ENCODE measurements around the gene NAA38. TPM values are rescaled to one million over a fixed set of nuclear protein-coding genes. Genes with fewer than 3 reads are reported as not detected.
"Not testable (repeated sequence)": the region's sequence is repeated elsewhere in the genome, so short reads cannot be mapped to it uniquely, and the experiment has no call there.

The NAA38 gene
- polyA plus RNA-seq, 5 donors, result 58.2 to 121 (median 71.0) TPM

DNA sequence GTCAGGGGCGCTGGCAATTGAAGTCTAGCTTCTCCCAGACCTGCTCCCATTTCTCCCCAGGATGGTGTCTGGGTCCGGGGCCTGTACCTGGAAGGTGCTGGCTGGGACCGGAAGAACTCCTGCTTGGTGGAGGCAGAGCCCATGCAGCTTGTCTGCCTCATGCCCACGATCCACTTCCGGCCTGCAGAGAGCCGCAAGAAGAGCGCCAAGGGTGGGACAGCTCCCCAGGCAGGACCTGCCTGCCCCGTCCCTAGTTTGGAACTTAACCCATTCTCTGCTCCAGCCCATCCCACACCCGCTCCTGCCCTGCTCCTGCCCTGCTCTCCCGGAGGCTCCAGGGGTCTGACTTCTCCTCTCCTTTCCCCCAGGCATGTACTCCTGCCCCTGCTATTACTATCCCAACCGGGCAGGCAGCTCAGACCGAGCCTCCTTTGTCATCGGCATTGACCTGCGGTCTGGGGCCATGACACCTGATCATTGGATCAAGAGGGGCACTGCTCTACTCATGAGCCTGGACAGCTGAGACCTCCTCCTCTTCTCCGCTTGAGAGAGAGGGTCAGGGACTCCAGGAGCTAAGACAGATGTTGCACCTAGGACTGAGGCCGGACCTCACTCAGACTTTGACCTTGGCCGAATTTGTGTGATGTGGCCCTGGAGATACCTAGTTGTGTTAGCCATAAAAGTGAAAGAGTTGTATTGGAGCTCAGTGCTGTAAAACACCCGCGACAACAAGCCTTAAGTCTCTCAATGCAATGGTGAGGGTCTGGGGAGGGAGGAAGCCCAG is 24.2 kb downstream of the NAA38 start:
- DNase-seq, result no peak

- no peak for DNase-seq
Measured at GRCh38 chr17:7832431-7832830, 24.9 kb downstream of the NAA38 start.

DNA sequence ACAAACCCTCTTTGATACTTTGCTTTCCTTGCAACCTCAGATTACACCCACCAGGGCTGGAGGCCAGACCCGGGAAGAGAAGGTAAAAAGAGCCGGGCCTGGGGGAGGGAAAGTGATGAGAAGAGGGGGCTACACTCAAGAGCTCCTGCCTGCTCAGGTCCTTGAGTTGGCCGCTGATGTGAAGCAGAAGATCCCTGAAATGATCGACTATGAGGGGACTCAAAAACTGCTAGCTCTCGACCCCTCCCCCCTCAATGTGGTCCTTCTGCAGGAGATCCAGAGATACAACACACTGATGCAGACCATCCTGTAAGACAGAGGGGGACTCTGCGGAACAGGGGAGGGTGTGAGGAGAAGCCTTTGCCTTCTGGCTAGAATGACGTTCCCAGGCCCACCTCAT is 26.1 kb downstream of the NAA38 start:
- no peak for DNase-seq

DNA sequence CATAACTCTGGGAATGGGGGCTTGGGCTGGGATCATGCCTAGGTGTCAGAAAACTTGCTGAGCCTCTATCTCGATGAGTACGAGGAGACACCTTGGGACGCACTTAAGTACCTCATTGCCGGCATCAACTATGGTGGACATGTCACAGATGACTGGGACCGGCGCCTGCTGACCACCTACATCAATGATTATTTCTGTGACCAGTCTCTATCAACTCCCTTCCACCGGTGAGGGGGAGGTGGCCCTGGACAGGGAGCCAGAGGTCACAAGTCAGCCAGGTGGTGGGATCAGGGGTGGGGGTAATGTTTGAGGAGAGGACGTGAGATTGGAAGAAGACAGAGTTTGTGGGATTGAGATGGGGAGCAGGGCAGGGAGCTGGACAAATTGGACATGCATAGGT is 26.7 kb downstream of the NAA38 start:
- no peak for DNase-seq

DNA sequence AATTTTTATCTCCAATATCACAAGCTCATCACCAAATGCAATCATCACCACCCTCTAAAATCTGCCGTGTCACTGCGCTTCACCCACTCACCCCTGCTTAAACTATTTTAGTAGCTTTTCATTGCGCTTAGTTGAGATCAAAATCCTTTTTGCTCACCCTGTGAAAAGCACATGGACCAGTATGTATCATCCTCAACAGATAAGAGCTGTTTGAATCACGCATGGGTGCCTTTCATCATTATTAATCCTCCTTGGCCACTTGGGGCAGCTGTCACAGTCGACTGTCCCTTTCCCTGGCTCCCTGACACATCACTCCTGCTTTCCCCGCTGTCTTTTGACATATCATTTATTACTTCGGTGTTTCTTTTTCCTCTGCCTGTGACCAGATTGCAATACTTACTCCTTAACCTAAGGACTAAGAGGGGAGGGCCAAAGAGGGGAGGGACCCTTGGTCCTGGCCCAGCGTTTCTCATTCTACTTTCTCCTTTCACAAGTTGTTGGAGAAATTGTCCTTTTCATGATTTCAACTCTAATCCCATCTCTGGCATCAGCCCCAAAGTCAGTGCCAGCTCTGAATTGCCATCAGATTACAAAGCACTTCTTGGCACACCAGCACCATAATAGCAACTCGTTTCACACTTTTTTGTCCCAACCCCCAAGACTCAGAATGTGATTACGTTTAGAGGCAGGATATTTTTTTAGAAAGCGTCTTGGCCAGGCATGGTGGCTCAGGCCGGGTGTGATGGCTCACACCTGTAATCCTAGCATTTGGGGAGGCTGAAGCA is 32.0 kb downstream of the NAA38 start:
- no peak for DNase-seq

DNA sequence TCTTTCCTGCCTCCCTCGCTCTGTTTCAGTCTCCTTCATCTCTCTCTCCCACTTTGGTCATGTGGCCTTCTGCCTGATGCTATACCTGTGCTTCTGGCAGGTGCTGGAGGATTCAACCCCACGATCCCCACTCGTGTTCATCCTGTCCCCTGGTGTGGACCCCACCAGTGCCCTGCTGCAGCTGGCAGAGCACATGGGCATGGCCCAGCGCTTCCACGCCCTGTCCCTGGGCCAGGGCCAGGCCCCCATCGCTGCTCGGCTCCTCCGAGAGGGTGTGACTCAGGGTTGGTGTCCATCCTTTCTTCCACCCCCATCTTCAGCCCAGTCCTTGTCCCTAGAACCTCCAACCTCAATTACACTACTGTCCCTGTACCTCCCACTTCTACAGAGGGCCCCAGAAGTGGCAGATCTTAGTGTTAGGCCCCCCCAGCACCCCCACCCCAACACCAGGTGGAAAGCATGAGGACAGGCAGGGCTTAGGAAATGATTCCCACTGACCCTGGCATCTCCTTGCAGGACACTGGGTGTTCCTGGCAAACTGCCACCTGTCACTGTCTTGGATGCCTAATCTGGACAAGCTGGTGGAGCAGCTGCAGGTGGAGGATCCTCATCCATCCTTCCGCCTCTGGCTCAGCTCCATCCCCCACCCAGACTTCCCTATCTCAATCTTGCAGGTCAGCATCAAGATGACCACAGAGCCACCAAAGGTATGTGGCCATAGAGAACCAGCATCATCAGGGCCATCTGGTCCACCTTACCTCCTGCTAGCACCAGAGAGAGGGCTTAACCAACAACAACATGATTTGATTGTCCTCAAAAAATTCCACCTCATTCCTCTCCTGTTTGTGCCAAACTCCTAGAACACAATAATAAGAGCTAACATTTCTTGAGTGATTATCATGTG is 33.1 kb downstream of the NAA38 start:
- DNase-seq, result no peak

GRCh38 chr17:7823581-7824001 is 33.8 kb downstream of the NAA38 start:
- no peak for DNase-seq

DNA sequence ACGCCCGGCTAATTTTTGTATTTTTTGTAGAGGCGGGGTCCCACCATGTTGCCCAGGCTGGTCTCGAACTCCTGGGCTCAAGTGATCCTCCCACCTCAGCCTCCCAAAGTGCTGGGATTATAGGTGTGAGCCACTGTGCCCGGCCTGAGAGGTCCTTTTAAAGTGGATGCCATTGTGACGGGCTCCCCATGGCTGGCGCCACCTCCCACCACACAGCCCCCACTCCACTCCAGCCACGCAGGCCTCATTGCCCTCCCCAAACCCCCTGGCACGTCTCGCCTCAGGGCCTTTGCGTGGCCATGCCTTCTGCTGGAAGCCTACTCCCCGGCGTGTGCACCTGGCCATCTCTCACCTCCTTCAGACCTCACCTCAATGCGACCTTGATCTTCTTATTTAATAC is 35.2 kb downstream of the NAA38 start:
- DNase-seq, result no peak

DNA sequence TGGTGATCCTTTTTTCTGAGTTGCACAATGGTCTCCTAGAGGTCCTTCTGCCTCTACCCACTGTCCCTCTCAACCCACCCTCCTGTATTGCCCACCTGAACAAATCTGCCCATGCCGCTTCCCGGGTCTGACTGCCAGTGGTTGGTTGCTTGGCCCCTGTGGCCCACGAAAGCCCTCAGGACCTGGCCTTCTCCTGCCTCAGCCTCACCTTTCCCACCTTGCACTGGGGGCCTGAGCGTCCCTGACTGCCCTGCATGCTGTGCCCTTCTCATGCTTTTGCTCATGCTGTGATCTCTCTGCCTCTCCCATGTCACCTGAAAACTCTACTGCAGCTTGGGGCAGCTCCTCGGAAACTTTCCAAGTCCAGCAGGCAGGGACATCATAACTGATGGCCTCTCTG is 37.1 kb downstream of the NAA38 start:
- no peak for DNase-seq

DNA sequence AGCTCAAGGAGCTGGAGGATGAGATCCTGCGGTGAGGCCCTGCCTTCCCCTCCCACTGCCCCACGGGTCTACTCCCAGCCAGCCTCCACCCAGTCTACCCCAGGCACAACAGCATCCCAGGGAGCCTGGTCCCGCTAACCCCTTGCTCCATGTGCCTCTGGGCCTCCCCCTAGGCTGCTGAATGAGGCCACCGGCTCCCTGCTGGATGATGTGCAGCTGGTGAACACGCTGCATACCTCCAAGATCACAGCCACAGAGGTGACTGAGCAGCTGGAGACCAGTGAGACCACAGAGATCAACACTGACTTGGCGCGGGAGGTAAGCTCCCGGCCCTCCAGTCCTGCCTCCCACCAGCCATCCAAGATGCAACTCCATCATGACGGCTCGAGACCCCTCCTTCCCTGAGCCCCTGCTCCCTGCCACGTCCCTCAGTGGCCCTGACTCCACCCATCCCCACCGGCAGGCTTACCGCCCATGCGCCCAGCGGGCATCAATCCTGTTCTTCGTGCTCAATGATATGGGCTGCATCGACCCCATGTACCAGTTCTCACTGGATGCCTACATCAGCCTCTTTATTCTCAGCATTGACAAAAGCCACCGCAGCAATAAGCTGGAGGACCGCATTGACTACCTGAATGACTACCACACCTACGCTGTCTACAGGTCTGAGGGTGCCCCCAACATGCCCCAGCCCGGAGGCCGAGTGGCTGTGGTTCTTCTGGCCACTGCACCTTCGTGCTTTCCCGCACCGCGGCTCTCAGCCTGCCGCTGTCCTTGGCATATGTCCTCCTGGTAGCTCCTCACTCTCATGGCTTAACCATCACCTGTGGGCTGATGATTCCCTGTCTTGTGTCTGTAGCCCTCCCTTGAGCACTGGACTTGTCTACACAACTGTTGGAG is 38.4 kb downstream of the NAA38 start:
- DNase-seq, result no peak

DNA sequence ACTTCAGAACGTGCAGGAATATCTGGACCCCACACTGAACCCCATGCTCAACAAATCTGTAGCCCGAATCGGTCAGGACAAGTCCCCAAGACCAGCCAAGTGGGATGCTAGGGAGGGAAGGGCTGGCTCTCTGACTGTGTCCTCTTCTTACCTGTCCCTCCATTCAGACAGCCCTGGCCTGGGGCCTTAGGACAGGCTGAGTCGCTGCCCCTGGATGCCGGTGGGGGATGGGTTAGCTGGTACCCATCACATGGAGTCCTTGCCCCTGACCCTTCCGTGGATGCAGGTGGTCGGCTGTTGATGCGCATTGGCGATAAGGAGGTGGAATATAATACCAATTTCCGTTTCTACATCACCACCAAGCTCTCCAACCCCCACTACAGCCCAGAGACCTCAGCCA is 39.3 kb downstream of the NAA38 start:
- no peak for DNase-seq

- DNase-seq, result no peak
Measured at GRCh38 chr17:7817643-7817964, 39.8 kb downstream of the NAA38 start.

DNA sequence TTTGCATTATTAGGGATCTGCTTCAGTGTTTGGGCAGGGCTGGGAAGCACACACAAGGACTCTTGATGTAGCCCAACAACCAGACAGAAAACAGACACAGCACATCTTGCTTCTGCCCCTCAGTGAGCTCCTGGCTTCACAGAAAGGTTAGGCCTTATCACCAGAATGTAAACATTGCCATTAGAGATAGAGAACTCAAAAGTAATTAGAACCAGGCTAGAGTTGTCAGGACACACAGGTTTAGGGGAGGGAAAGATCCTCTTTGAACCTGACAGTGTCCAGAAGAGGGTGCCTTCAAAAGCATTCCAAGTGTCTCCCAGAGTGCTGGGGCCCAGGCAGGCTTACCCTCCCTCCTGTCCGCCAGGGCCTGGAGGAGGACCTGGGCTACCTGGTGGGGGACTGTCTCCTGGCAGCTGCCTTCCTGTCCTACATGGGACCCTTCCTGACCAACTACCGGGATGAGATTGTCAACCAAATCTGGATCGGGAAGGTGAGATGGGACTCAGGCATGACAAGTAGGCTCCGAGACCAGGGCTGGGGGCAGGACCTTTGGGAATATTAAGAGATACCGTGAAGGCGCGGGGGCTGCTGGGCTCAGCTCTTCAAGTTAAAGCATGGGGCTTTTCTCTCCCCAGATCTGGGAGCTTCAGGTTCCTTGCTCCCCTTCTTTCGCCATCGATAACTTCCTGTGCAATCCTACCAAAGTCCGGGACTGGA is 40.3 kb downstream of the NAA38 start:
- no peak for DNase-seq

GRCh38 chr17:7814969-7815368 is 42.4 kb downstream of the NAA38 start:
- DNase-seq, result no peak

GRCh38 chr17:7811251-7811650 is 46.1 kb downstream of the NAA38 start:
- no peak for DNase-seq

DNA sequence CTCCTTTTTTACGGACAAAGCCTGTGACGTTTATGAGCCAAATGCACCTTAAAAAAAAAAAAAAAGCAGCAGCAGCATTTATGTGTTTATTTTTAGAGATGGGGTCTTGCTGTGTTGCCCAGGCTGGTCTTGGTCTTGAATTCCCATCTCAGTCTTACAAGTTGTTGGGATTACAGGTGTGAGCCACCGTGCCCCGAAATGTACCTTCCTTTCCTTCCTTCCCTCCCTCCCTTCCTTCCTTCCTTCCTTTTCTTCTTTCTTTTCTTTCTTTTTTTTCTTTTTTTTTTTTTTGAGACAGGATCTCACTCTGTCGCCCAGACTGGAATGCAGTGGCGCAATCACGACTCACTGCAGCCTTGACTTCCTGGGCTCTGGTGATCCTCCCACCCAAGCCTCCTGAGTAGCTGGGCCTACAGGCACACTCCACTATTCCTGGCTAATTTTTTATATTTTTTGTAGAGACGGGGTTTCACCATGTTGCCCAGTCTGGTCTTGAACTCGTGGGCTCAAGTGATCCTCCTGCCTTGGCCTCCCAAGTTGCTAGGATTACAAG is 47.5 kb downstream of the NAA38 start:
- DNase-seq, result not testable (repeated sequence)

- DNase-seq, result no peak
Measured at GRCh38 chr17:7809086-7809790, 48.1 kb downstream of the NAA38 start.

- no peak for DNase-seq
Measured at GRCh38 chr17:7807206-7807605, 50.2 kb downstream of the NAA38 start.

All from right lung (tissue), 5 donors.